Thoracic aorta (tissue), 2 donors: ENCODE results near the gene PDE7B. TPM values are rescaled to one million over a fixed set of nuclear protein-coding genes. Genes with fewer than 3 reads are reported as not detected.

Experiments
- ATAC-seq: fragments of 150-250 bp; one replicate; pipeline ENCODE4 v1.8.0; 2017; ENCODE audit warnings: low read depth; ENCODE audit not compliant: insufficient number of reproducible peaks, low FRiP score
- DNase-seq: peaks from one replicate; pipeline ENCODE4 v3.0.0-alpha.2; 2020; ENCODE audit warnings: low spot score
- H3K27ac ChIP-seq, 2 donors: fragments of 200-600 bp; sonication (generic); 1 replicate in 1 of 2; 2 replicates in 1 of 2; pipeline ENCODE4 v1.5.1; 2016; ENCODE audit warnings: mild to moderate bottlenecking in 2 of 2, moderate library complexity in 2 of 2
- H3K27me3 ChIP-seq: fragments of 200-600 bp; sonication (generic); replicated peaks from 2 replicates; pipeline ENCODE4 v1.6.0; 2016; ENCODE audit warnings: mild to moderate bottlenecking; ENCODE audit not compliant: insufficient read depth
- H3K36me3 ChIP-seq: fragments of 200-600 bp; sonication (generic); one replicate; pipeline ENCODE4 v1.5.1; 2016
- H3K4me1 ChIP-seq, 2 donors: fragments of 200-600 bp; sonication (generic); 1 replicate in 1 of 2; 2 replicates in 1 of 2; pipeline versions ENCODE4 v1.5.1 to v1.6.0; 2016; ENCODE audit warnings: low read depth in 2 of 2, mild to moderate bottlenecking in 1 of 2; ENCODE audit not compliant: control insufficient read depth in 1 of 2
- H3K4me3 ChIP-seq: fragments of 200-600 bp; sonication (generic); 2 replicates; pipeline ENCODE4 v1.5.1; 2016; ENCODE audit warnings: mild to moderate bottlenecking
- H3K9me3 ChIP-seq: fragments of 200-600 bp; sonication (generic); 2 replicates; pipeline ENCODE4 v1.5.1; 2016
- total RNA-seq, 2 donors: library from RNA; depleted of rRNA; stranded (reverse); fragments of >200 nt; gene quantifications; one replicate each; pipeline versions ENCODE4 v1.1.0 to v1.2.3, GENCODE V29; 2016
- TF ChIP-seq, protein P1 (sequence below): fragments of 200-600 bp; sonication (generic); IDR thresholded peaks from one replicate; pipeline ENCODE4 v1.5.1; 2019; ENCODE audit warnings: antibody characterized with exemption

The PDE7B gene
- total RNA-seq, 2 donors from 2014 or later, result 2.6 to 13.2 TPM

DNA sequence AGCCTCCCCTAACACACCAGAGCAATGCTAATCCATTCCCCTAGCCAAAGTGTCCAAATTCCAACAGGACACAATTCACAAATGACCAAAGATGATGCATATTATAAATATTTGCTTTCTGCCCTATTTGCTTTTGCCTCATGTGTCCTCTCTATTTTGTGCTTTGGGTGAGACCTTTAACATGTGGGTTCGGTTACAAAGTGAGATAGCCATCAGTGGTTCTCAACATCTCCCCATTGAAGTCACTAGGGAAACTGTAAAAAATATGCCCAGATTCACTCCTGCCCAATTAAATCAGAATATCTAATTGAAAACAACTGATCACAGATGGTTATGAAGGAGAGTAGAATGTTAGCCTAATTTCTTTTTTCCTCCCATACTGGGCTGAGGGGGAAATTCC lies 239.4 kb downstream of the PDE7B start:
- Histone ChIP-seq H3K36me3 (no peaks in the 10 kb centered on the region), H3K9me3 (no peaks in the 10 kb centered on the region)

DNA sequence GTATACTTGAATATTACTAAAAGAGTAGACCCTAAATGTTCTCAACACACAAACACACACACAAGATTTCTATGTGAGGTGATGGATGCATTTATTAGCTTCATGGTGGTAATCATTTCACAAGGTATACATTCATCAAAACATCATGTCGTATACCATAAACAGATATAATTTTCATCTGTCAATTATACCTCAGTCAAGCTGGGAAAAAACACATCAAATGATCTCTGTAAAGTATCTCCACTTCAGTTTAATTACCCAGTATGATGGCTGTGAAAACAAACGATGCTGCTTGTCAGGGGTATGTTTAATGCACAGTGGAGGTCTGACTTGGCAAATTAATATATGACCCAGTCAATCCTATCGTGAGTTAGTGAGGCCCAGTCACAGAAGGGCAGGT lies 241.4 kb downstream of the PDE7B start:
- H3K9me3 ChIP-seq, result no peaks in the 10 kb centered on the region
- no peak overlapping the region for H3K27ac ChIP-seq
- no peaks in the 10 kb centered on the region for H3K27me3 ChIP-seq
- DNase-seq (no peak), ATAC-seq (no peak)
- H3K4me3 ChIP-seq, result no peak overlapping the region
- TF ChIP-seq, protein P1, sequence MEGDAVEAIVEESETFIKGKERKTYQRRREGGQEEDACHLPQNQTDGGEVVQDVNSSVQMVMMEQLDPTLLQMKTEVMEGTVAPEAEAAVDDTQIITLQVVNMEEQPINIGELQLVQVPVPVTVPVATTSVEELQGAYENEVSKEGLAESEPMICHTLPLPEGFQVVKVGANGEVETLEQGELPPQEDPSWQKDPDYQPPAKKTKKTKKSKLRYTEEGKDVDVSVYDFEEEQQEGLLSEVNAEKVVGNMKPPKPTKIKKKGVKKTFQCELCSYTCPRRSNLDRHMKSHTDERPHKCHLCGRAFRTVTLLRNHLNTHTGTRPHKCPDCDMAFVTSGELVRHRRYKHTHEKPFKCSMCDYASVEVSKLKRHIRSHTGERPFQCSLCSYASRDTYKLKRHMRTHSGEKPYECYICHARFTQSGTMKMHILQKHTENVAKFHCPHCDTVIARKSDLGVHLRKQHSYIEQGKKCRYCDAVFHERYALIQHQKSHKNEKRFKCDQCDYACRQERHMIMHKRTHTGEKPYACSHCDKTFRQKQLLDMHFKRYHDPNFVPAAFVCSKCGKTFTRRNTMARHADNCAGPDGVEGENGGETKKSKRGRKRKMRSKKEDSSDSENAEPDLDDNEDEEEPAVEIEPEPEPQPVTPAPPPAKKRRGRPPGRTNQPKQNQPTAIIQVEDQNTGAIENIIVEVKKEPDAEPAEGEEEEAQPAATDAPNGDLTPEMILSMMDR, result no peak
- no peaks in the 10 kb centered on the region for H3K36me3 ChIP-seq
- H3K4me1 ChIP-seq, result peaks cover 0 to 6% of the 10 kb centered on the region in 2 donors

More for the DNA sequence above, 239.4 kb downstream of the PDE7B start:
- DNase-seq, result no peak
- H3K27me3 ChIP-seq, result no peaks in the 10 kb centered on the region
- ATAC-seq, result no peak
- TF ChIP-seq, protein P1, result no peak
- H3K4me1 ChIP-seq, result peaks cover 0 to 4% of the 10 kb centered on the region in 2 donors
- no peak overlapping the region for H3K4me3 ChIP-seq
- no peak overlapping the region for H3K27ac ChIP-seq

DNA sequence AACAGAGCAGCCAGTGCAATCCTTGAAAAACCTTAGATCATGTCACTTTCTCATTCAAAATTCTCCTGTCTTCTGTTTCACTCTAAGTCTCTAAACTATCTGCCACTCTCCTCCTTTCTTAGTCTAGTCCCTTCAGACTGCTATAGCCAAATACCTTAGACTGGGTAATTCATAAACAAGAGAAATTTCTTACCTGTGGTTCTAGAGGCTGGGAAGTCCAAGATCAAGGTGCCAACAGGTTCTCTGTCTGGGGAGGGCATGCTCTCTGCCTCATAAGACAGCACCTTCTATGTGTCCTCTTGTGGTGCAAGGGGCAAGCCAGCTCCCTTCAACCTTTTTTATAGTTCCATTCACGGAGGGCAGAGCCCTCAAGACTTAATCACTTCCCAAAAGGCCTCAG lies 242.3 kb downstream of the PDE7B start:
- H3K4me1 ChIP-seq, result peaks cover 0 to 6% of the 10 kb centered on the region in 2 donors
- H3K36me3 ChIP-seq, result no peaks in the 10 kb centered on the region
- H3K27ac ChIP-seq, result no peak overlapping the region
- DNase-seq (no peak), ATAC-seq (no peak)
- no peaks in the 10 kb centered on the region for H3K9me3 ChIP-seq
- H3K4me3 ChIP-seq, result no peak overlapping the region
- H3K27me3 ChIP-seq, result no peaks in the 10 kb centered on the region
- TF ChIP-seq, protein P1, result no peak

DNA sequence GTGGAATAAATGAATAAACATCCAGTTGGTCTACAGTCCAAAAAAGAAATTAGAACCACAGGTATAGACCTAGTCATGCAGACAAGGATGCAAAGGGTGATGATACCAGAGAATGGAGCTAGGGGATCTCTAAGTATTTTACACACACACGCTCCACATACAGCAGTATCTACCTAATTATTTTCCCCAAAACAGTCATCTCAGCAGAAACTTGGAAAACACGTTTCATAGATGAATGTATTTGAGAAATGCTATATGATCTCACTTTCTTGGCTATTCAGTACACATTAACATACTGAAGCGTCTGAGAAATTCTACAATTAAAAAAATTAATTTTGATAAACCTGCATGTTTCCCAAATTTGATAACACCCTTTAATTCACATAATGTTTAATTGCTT lies 243.3 kb downstream of the PDE7B start:
- H3K9me3 ChIP-seq, result no peaks in the 10 kb centered on the region
- H3K27ac ChIP-seq, result no peak overlapping the region
- DNase-seq (no peak), ATAC-seq (no peak)
- H3K27me3 ChIP-seq, result no peaks in the 10 kb centered on the region
- H3K36me3 ChIP-seq, result no peaks in the 10 kb centered on the region
- TF ChIP-seq, protein P1, result no peak
- H3K4me1 ChIP-seq, result peaks cover 0 to 6% of the 10 kb centered on the region in 2 donors
- no peak overlapping the region for H3K4me3 ChIP-seq

DNA sequence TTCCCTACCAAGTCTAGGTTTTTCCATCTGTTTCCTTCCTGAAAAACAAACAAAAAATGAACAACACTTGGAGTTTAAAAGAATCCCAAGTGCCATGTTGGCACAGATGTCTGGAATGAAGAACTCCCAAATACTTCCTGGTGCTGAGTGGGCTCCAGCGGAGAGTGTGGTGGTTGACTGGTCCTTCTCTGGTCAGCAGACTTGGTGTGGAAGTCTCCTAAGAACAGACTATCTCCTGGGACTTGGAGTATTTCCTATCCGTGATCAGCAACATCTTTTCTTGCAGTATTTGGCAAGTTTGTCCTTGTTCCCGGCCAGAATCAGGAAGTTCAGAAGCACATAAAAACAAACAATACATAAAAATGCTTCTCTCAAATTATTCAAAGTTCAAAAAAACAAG lies 244.5 kb downstream of the PDE7B start:
- ATAC-seq, result no peak
- TF ChIP-seq, protein P1, result no peak

More for the DNA sequence above, 244.5 kb downstream of the PDE7B start:
- H3K9me3 ChIP-seq, result no peaks in the 10 kb centered on the region
- H3K4me1 ChIP-seq, result peaks cover 0 to 6% of the 10 kb centered on the region in 2 donors
- H3K27ac ChIP-seq, result no peak overlapping the region
- no peak overlapping the region for H3K4me3 ChIP-seq
- no peak for DNase-seq
- no peaks in the 10 kb centered on the region for H3K36me3 ChIP-seq
- no peaks in the 10 kb centered on the region for H3K27me3 ChIP-seq
